ENCODE measurements around the gene MYH10. TPM values are rescaled to one million over a fixed set of nuclear protein-coding genes. Genes with fewer than 3 reads are reported as not detected.

Gene MYH10
- polyA plus RNA-seq, 1 donor = 56.8 TPM

GRCh38 chr17:8470447-8471047, 160.0 kb downstream of the MYH10 start:
- DNase-seq = no peak

GRCh38 chr17:8469964-8470363, 160.6 kb downstream of the MYH10 start:
- DNase-seq = no peak

DNA sequence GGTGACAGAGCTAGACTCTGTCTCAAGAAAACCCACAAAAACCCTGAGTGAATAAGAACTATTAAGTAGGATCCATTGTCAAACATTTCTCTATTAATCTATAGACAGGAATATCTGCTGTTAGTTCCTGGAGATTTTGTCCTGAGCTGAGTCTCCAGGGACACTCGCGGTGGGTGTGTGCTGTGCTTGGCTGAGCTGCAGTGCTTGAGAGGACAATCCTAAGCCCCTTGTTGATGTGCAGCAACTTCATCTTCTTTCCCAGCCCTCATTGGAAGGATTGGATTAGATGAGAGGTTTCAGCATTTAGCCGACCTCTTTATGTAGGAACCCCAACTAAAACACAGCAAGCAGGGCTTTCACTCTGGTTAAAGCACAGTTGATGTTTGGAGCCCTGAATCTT, 161.5 kb downstream of the MYH10 start:
- no peak for DNase-seq

DNA sequence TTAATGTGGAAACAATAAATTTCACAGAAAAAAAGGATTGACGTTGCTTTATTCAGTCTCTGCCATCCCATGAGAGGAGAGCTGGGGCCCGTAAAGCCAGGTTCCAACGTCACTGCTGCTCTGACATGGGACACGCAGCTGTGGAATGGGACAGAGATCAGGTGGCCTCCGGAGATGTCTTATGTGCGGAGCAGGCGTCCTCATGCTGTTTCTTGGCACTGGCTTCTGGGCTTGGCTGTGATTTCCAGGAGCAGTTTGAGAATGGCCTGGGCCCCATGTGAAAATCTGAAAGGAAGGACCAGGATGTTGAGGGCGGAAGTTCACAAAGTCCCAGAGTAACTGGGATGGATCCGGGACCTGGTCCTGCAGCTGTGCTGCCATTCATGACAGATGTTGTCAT, 162.4 kb downstream of the MYH10 start:
- DNase-seq = peak; percentile 82

DNA sequence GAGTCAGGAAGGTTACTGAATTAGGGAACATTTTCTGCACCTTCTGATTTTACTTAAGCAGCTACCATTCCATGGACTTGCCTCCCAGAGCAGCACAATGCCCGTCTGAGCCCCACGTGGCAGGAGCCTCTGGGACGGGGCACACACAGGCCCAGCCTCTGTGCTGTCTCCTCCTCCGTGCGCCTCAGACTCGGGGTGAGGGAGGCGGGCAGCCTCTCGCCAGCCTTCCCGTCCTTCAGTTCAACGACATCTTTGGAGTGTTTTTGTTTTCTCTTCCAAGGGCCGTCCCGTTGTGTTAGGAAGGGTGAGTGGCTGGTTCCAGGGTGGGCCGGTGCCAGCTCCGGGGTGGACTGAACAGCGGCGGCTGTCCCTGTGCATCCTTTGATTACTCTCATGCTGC, 163.0 kb downstream of the MYH10 start:
- no peak for DNase-seq

DNA sequence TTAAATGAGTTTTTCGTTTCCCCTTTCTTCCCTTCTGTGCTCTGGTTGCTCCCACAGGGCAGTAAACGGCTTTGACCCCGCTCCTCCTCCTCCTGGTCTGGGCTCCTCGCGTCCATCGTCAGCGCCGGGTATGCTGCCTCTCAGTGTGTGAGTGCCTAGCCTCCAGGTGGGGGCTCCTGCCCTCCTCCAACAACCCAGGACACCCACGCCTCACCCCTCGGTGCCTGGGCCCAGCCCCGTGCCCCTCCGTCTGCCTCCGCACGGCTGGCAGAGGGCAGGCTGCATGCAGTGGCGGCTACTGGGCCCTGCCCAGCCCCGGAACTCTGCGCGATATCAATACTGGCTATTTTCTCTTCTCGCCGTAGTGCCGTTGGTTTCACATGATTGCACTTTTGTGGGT, 163.7 kb downstream of the MYH10 start:
- DNase-seq = no peak

GRCh38 chr17:8466456-8466855, 164.1 kb downstream of the MYH10 start:
- no peak for DNase-seq

DNA sequence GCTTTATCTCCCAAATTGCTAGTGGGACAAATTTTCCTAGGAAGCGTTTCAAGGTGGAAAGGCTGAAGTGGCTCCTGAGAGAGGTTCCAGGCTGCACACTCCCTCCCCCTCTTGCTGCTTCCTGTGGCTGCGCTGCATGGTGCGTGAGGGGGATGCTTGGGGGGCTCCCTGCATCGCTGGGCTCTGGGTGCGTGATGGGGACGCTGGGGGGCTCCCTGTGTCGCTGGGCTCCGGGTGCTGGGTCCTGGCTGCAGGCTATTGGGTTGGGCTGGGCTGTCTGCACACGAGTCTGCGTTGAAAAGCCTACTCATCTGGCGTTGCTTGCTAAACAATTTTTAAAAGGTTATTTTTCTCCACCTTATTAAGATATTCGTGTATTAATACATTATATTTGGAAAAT, 164.8 kb downstream of the MYH10 start:
- no peak for DNase-seq

- no peak for DNase-seq
Measured at GRCh38 chr17:8465356-8465755, 165.2 kb downstream of the MYH10 start.

DNA sequence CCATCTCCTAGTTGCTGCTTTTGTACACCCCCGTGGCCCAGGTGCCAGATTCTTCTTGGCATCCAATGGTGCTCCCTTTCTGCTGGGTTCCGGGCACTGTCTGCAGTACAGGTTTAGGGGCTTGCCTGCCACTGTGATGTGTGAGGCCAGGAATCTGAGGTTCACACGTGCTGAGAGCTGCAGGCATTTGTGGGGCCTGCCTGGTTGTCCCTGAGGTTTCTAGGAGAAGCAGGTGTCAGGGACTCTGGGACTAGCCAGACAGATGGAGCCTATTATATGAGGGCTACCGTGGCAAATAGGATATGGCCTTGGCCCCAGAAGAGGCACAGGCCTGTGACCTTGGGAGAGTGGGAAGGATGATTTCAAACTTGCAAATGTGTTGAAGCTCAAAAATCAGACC, 165.6 kb downstream of the MYH10 start:
- no peak for DNase-seq

DNA sequence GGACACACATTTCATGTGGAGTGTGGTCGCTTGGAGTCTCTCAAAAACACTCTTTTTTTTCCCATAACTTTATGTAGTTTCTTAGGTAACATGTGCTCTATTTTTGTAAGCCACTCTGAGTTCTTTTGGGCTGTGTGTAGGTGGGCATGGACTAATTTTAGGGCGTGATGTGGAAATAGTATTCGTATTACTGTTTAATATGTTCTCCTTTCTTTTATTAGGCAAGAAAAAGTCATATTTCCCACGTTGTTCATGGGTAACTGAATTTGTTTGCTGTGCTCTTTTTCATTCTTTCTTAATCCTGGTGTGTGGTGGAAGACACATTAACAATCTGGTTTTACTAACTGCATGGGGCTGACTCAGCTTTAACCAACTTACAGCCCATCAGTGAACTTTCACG, 167.4 kb downstream of the MYH10 start:
- no peak for DNase-seq

DNA sequence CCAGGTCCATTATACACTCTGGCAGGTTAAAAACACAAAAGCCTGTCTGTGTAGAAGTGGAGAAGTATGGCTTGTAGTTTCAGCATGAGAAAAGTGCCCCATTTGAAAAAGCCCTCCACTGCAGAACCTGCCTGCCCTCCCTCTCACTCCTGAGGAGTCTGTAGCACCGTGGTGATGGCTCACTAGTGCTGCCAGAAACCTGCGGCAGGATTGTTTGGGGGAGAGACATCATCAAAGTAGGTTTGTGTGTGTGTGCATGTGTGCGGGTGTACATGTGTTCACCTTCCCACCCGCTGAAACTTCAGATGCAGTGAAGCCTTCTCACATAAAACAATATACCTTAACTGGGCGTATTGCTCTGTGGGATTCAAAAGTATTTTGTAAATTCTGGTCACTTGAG, 168.0 kb downstream of the MYH10 start:
- no peak for DNase-seq

DNA sequence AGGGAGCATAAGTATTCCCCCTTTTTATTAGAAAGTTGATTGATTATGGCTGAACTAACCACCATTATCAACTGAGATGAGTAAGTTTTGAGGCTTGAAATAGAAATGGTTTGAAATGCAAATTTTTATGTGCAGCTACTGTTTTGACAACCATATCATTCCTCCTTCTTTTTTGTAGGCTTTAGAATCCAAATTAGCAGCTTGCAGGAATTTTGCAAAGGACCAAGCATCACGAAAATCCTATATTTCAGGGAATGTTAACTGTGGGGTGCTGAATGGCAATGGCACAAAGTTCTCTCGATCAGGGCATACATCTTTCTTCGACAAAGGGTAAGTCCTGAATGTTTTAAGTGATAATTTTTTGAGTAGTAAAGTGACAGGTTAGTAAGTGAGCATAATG, 170.7 kb downstream of the MYH10 start:
- DNase-seq = no peak

DNA sequence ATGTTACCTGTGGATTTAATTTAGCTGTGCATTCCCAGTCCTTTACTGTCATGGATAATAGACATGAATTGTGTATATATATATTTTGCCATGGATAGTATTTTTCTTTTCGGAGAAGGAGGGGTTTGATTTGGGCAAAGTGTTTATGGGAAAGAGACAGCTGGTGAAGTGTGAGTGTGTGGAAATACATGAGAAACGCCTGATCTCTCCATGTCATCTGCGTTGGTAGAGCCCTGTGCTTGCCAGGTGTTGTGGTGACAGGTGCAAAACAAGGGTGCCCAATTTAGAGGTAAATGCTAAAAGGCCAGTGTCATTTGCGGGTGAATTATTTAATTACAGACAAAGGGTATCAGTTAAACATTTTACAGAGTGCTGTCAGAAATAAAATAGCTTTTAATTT, 171.4 kb downstream of the MYH10 start:
- no peak for DNase-seq

DNA sequence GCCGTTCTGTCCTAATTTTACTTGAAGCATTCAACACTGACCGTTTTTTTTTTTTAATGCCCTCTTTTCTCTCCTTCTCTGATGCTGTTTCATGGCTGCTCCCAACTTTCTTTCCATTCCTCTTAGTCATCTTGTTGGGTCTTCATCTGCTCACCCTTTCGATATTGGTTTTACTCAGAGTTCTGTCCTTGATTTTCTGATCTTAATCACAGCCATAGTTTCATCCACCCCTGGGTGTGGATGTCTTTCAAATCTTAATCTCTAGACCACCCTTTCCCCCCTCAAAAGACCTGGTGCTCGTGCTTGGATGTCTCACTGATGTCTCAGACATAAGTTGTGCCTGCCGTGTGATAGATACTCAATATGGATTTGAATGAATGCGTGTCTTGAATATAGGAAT, 172.4 kb downstream of the MYH10 start:
- DNase-seq = no peak

- no peak for DNase-seq
Measured at GRCh38 chr17:8455665-8456209, 174.8 kb downstream of the MYH10 start.

GRCh38 chr17:8453326-8453725, 177.2 kb downstream of the MYH10 start:
- DNase-seq = no peak

DNA sequence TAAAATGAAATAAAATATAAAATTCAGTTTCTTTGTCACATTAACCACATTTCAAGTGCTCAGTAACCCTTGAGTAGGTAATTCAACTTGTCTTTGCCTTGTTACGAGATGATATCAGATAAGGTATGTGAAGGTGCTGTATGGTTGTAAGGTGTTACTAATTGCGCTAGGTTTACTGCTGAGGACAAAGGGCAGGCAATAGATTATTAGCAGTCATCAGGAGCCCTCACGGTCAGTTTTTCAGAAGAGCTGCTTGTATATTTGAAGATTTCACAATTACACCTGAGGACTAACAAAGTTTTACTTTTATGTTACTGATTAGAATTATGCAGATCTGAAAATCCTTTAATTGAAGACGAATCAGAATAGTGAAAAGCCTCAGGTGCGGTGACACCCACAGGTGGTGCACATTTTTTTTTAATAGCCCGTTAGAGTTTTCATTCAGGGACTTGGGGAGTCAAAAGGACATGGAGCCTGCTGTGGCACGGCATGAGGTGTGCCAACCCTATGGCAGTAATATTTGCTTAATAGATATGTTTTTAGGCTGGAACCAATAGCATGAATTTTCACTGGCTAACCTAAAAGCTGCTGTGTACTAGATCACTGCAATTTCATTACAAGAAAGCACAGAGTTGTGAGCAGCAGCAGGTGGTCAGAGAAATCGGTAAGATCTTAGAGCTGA, 178.5 kb downstream of the MYH10 start:
- DNase-seq = no peak

DNA sequence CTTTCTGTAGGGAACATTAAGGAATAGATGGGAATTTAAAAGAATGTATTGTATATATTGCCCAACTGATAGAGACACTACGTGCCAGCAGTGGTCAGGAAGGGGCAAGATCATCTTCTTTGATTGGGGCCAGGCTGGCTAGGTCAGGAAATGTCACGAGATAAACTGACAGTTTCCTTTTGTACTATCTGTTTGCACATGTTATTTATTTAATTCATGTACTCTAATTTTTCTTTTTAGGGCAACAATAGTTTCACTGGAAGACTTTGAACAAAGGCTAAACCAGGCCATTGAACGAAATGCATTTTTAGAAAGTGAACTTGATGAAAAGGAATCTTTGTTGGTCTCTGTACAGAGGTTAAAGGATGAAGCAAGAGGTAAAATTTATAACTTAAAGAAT, 182.2 kb downstream of the MYH10 start:
- no peak for DNase-seq

GRCh38 chr17:8447799-8448198, 182.7 kb downstream of the MYH10 start:
- DNase-seq = no peak

DNA sequence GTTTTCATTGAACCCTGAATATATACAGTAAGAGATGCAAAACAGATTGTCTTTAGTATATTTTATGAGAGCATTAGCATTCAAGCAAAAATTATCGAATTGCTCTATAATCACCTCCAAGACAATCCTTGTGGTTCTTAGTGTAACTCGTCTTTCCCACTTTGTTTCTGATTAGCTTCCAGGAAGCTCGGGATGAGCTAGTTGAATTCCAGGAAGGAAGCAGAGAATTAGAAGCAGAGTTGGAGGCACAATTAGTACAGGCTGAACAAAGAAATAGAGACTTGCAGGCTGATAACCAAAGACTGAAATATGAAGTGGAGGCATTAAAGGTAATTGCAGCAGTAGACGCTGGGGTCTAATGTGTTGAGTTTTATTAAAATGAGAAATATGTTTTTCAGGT, 185.0 kb downstream of the MYH10 start:
- DNase-seq = no peak

- DNase-seq = no peak
Measured at GRCh38 chr17:8444494-8444893, 186.0 kb downstream of the MYH10 start.

DNA sequence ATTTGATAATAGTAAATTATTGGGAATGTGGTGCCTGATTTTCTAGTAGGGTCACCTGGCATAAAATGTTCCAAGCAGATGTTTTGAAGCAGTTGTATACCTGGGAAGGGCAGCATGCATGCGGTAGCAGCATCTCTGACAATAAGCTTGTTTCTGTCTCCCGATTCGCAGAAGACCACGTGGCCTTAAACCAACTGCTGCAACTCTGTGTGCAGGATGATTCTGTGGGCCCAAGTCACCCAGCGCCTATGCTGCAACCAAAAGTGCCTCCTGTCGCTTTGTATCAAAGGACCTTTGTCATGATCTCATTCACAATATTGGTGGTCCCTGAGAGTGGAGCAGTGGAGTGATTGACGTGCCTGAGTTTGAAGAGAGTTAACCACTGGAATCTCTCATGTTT, 186.8 kb downstream of the MYH10 start:
- no peak for DNase-seq

- no peak for DNase-seq
Measured at GRCh38 chr17:8442310-8442709, 188.2 kb downstream of the MYH10 start.

DNA sequence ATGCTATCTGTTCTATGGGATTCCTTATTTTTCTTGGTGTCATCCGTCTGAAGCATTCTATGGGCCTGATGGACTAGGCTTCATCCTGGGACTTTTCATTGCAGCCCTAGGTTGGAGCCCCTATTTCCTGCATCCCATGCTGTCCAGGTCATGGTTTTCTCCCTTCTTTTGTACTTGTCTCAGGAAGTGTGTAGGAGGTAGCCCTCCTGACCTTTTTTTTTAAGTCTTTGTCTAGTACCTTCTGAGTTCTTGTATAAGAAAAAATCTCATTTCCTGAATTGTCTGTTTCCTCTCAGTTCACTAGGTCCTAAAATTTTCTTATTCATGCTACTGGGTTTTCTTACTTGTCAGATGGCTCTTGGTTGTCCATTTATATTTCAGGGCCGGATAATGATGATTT, 188.8 kb downstream of the MYH10 start:
- DNase-seq = no peak
